WTC11 (cell line): Measurements from ENCODE around the gene CCDC150.

Experiments
- ATF2 ChIP-seq: sonication (generic); formaldehyde crosslinking; IDR thresholded peaks from 2 replicates; pipeline ENCODE4 v1.8.1; 2022; ENCODE audit warnings: low read depth, missing genetic modification reagents, borderline replicate concordance
- ATF6 ChIP-seq: sonication (generic); formaldehyde crosslinking; IDR thresholded peaks from 2 replicates; pipeline ENCODE4 v1.8.1; 2023; ENCODE audit warnings: mild to moderate bottlenecking, missing genetic modification reagents
- CREM ChIP-seq: sonication (generic); formaldehyde crosslinking; IDR thresholded peaks from 2 replicates; pipeline ENCODE4 v1.8.1; 2022; ENCODE audit warnings: mild to moderate bottlenecking, missing genetic modification reagents, moderate library complexity
- CTCF ChIP-seq: fragments of 200-600 bp; IDR thresholded peaks from 2 replicates; pipeline ENCODE4 v1.8.0; 2022; ENCODE audit warnings: antibody characterized with exemption
- GRHL2 ChIP-seq: fragments of 250-450 bp; sonication (Bioruptor Pico); IDR thresholded peaks from 2 replicates; pipeline ENCODE4 v1.8.0; 2022; ENCODE audit warnings: mild to moderate bottlenecking, moderate library complexity; ENCODE audit not compliant: insufficient replicate concordance, severe bottlenecking
- MAX ChIP-seq: sonication (generic); formaldehyde crosslinking; IDR thresholded peaks from 2 replicates; pipeline ENCODE4 v1.8.0; 2022; ENCODE audit warnings: mild to moderate bottlenecking, missing genetic modification reagents
- NFYB ChIP-seq: sonication (generic); formaldehyde crosslinking; conservative IDR thresholded peaks from 2 replicates; pipeline ENCODE4 v1.8.0; 2022; ENCODE audit warnings: low read depth, missing genetic modification reagents
- TEAD4 ChIP-seq: sonication (generic); formaldehyde crosslinking; IDR thresholded peaks from 2 replicates; pipeline ENCODE4 v1.8.0; 2022; ENCODE audit warnings: mild to moderate bottlenecking, missing genetic modification reagents
- USF1 ChIP-seq: sonication (generic); formaldehyde crosslinking; IDR thresholded peaks from 2 replicates; pipeline ENCODE4 v1.8.0; 2022; ENCODE audit warnings: mild to moderate bottlenecking, missing genetic modification reagents
- ZBTB43 ChIP-seq: sonication (generic); formaldehyde crosslinking; IDR thresholded peaks from 2 replicates; pipeline ENCODE4 v1.8.1; 2023; ENCODE audit warnings: mild to moderate bottlenecking, missing genetic modification reagents
- ZNF281 ChIP-seq: sonication (generic); formaldehyde crosslinking; IDR thresholded peaks from 2 replicates; pipeline ENCODE4 v1.8.0; 2023; ENCODE audit warnings: mild to moderate bottlenecking, missing genetic modification reagents

- no peak for TF ChIP-seq CTCF
- no peak for TF ChIP-seq ATF6 (CRISPR knock-in tag)
- no peak for TF ChIP-seq CREM
- no peak for TF ChIP-seq NFYB (CRISPR knock-in tag)
- TF ChIP-seq ZBTB43 (CRISPR knock-in tag) = no peak
- no peak for TF ChIP-seq USF1
- no peak for TF ChIP-seq ZNF281 (CRISPR knock-in tag)
- no peak for TF ChIP-seq TEAD4 (CRISPR knock-in tag)
- TF ChIP-seq ATF2 (CRISPR knock-in tag) = no peak
- no peak for TF ChIP-seq MAX (CRISPR knock-in tag)
- TF ChIP-seq GRHL2 (CRISPR knock-in tag) = no peak
Measured at GRCh38 chr2:196651387-196652094, 12.0 kb downstream of the CCDC150 start.
